ENCODE measurements around the gene HOTAIR.

The HOTAIR gene

GRCh38 chr12:53944907-53945847, 29.6 kb downstream of the HOTAIR start:
- no peak for DNase-seq (ENCODE audit: low read depth)
- no peak overlapping the region for H3K4me3 ChIP-seq (ENCODE audit: low read depth, low read length)
- TF ChIP-seq, protein P1, sequence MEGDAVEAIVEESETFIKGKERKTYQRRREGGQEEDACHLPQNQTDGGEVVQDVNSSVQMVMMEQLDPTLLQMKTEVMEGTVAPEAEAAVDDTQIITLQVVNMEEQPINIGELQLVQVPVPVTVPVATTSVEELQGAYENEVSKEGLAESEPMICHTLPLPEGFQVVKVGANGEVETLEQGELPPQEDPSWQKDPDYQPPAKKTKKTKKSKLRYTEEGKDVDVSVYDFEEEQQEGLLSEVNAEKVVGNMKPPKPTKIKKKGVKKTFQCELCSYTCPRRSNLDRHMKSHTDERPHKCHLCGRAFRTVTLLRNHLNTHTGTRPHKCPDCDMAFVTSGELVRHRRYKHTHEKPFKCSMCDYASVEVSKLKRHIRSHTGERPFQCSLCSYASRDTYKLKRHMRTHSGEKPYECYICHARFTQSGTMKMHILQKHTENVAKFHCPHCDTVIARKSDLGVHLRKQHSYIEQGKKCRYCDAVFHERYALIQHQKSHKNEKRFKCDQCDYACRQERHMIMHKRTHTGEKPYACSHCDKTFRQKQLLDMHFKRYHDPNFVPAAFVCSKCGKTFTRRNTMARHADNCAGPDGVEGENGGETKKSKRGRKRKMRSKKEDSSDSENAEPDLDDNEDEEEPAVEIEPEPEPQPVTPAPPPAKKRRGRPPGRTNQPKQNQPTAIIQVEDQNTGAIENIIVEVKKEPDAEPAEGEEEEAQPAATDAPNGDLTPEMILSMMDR (IDR thresholded peaks at IDR 0.05; ENCODE audit: insufficient read depth, low read depth, low read length, missing control alignments) = no peak

GRCh38 chr12:53944209-53944608, 30.5 kb downstream of the HOTAIR start:
- TF ChIP-seq, protein P1 (IDR thresholded peaks at IDR 0.05; ENCODE audit: insufficient read depth, low read depth, low read length, missing control alignments) = no peak
- DNase-seq (ENCODE audit: low read depth) = no peak
- no peak overlapping the region for H3K4me3 ChIP-seq (ENCODE audit: low read depth, low read length)

GRCh38 chr12:53942467-53942997, 32.2 kb downstream of the HOTAIR start:
- no peak for DNase-seq (ENCODE audit: low read depth)
- no peak overlapping the region for H3K4me3 ChIP-seq (ENCODE audit: low read depth, low read length)
- TF ChIP-seq, protein P1 (IDR thresholded peaks at IDR 0.05; ENCODE audit: insufficient read depth, low read depth, low read length, missing control alignments) = no peak

DNA sequence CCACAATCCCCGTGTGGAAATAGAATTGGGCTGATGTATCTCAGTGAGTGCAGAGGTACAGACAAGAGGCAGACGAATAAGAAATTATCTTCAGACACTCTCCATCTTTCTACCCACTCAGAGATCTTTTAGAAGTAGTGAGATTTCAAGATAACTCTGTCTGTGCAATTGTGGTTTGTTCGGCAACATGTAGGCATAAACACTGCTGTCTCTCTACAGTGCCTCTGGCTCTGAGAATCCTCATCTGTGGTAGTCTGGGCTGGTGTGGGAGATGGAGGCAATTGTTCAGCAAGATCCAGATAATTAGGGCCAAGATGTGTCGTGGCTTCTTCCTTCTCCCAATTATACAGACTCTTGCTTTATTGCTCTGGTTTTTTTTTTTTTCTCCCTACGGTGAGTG, 33.0 kb downstream of the HOTAIR start:
- TF ChIP-seq, protein P1 (IDR thresholded peaks at IDR 0.05; ENCODE audit: insufficient read depth, low read depth, low read length, missing control alignments) = no peak
- no peak overlapping the region for H3K4me3 ChIP-seq (ENCODE audit: low read depth, low read length)
- DNase-seq (ENCODE audit: low read depth) = no peak

- H3K4me3 ChIP-seq (ENCODE audit: low read depth, low read length) = no peak overlapping the region
- TF ChIP-seq, protein P1 (IDR thresholded peaks at IDR 0.05; ENCODE audit: insufficient read depth, low read depth, low read length, missing control alignments) = no peak
- no peak for DNase-seq (ENCODE audit: low read depth)
These were observed 33.6 kb downstream of the HOTAIR start for GRCh38 chr12:53941187-53941586.

- DNase-seq (ENCODE audit: low read depth) = no peak
- no peak overlapping the region for H3K4me3 ChIP-seq (ENCODE audit: low read depth, low read length)
- TF ChIP-seq, protein P1 (IDR thresholded peaks at IDR 0.05; ENCODE audit: insufficient read depth, low read depth, low read length, missing control alignments) = no peak
These were observed 34.2 kb downstream of the HOTAIR start for GRCh38 chr12:53940443-53941014.

Measured in GM12865 (cell line).